ENCODE results near the gene PARD6G. TPM values are rescaled to one million over a fixed set of nuclear protein-coding genes. Genes with fewer than 3 reads are reported as not detected.

Gene PARD6G
- total RNA-seq, 1 donor from 2014 or later = not detected

DNA sequence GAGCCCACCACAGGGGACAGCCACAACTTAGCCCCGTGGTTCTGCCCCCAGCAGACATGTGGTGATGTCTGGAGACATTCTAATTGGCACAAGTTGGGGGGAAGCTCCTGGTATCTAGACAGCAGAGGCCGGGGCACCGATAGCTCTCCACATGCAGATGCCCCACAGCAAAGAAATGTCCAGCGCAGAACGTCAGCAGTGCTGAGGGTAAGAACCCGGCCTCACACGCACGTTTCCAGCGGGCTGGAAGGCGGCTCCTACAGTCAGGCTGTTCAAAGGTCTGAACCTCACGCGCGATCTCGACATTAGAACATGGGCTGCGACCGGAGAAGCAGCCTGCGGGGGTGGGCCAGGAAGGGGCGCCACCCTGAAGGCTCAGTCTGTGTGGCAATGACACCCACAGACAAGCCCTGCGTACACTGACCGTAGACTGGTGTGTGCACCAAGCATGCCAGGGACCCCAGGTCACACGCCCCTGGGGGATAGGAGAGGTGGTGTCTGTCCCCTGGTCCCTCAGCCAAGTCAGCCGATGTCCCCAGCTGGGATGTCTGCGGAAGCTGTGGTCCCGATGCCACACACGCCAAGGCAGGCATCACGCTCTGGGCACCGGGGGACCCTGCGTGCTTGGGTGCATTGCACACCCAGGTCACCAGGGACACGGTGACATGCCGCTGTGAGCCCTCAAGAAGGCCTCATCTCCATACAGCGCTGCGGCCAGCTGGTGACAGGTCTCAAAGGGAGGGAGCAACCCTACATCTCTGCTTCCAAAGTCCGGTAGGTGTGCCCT lies 66.3 kb downstream of the PARD6G start:
- Mint-ChIP-seq H3K27ac (no peak overlapping the region), H3K4me1 (no peaks in the 10 kb centered on the region), H3K27me3 (peaks cover 23% of the 10 kb centered on the region), H3K4me3 (no peak overlapping the region), H3K36me3 (ENCODE audit: low read depth) (no peaks in the 10 kb centered on the region), H3K9me3 (no peaks in the 10 kb centered on the region)
- ChIA-PET POLR2A (no interaction called here), CTCF (no interaction called here)
- TF ChIP-seq, protein P1, sequence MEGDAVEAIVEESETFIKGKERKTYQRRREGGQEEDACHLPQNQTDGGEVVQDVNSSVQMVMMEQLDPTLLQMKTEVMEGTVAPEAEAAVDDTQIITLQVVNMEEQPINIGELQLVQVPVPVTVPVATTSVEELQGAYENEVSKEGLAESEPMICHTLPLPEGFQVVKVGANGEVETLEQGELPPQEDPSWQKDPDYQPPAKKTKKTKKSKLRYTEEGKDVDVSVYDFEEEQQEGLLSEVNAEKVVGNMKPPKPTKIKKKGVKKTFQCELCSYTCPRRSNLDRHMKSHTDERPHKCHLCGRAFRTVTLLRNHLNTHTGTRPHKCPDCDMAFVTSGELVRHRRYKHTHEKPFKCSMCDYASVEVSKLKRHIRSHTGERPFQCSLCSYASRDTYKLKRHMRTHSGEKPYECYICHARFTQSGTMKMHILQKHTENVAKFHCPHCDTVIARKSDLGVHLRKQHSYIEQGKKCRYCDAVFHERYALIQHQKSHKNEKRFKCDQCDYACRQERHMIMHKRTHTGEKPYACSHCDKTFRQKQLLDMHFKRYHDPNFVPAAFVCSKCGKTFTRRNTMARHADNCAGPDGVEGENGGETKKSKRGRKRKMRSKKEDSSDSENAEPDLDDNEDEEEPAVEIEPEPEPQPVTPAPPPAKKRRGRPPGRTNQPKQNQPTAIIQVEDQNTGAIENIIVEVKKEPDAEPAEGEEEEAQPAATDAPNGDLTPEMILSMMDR (IDR thresholded peaks at IDR 0.05) = no peak
- intact Hi-C loops (cut with micrococcal nuclease) = no loop called here
- no peak for ATAC-seq (ENCODE audit: low read depth)
- no peak for DNase-seq

DNA sequence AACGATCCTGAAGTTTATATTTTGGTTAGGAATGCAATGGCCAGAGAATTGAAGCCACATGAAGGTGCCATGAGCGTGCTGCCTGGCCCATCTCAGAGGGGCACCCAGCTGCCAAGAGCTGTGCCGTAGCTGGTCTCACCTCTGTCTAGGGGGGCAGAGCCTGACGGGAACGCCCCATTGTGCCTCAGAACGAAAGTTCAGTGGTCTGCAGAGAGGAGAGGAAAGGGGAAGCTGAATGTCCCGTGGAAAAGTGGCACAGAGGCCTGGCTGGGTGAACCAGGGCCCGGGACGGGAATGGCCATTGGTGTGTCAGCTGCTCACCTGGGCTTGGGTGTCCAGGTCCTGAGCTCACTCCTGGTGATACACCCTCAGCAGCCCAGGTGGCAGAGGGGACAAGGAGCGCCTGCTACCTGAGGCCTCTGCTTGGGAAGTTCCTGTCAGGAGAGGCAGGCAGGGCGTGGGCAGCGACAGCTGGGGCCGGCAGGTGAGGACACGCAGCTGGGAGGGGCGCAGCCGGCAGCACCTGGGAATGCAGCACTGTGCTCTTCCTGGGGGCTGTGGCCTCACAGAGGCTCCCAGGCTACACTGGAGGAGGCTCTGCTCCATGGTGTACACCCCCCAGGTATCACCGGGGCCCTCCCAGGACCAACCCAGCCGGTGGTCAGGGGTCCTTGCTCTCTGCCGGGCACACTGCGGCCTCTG lies 67.3 kb downstream of the PARD6G start:
- ChIA-PET CTCF (no interaction called here), POLR2A (no interaction called here)
- H3K36me3 Mint-ChIP-seq (ENCODE audit: low read depth) = no peaks in the 10 kb centered on the region
- DNase-seq (no peak), ATAC-seq (ENCODE audit: low read depth) (peak; percentile 28)
- TF ChIP-seq, protein P1 (IDR thresholded peaks at IDR 0.05) = no peak
- H3K27me3 Mint-ChIP-seq = peaks cover 31% of the 10 kb centered on the region
- no peaks in the 10 kb centered on the region for H3K4me1 Mint-ChIP-seq
- H3K9me3 Mint-ChIP-seq = no peaks in the 10 kb centered on the region
- no peak overlapping the region for H3K27ac Mint-ChIP-seq
- H3K4me3 Mint-ChIP-seq = no peak overlapping the region
- intact Hi-C loops (cut with micrococcal nuclease) = no loop called here

DNA sequence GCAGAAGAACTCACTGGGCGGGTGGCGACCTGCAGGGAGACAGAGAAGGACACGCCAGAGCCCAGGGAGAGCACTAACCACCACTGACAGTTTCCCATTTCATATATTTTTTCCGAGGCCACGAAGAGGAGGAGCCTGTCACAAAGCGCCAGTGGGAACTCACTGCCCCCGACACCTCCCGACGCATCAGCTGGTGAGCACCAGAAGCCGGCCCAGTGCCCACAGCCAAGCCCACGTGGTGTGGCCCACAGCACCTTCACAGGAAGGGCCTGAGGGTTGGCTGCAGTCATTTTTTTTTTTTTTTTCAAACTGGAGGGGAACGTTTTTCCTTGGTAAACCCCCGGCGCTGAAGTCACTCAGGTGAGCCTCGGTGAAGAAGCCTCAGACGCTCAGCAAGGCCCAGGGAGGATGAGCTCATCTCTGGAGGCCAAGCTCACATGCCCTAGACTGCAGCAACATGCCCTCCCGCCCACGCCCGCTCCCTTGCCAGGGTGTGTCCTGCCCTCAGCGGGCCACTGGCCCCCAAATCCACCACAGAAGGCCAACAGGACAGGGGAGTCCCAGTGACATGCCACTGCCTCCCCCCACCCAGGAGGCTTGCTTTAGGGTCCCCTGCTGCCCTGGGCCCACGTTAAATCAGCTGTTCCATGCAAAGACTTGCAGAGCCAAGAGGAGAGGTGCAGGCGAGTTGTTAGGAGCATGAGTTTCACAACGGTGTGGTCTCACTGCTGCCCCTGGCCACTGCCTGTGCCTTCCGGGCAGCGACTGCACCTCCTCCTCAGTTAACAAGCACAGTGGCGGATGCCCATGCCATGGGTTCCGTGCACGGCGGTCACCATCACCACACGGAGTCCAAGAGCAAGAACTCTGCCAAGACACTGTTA lies 68.1 kb downstream of the PARD6G start:
- ChIA-PET POLR2A (no interaction called here), CTCF (no interaction called here)
- Mint-ChIP-seq H3K4me3 (no peak overlapping the region), H3K9me3 (no peaks in the 10 kb centered on the region), H3K27me3 (peaks cover 30% of the 10 kb centered on the region), H3K27ac (no peak overlapping the region), H3K36me3 (ENCODE audit: low read depth) (no peaks in the 10 kb centered on the region), H3K4me1 (no peaks in the 10 kb centered on the region)
- TF ChIP-seq, protein P1 (IDR thresholded peaks at IDR 0.05) = no peak
- no peak for DNase-seq
- no peak for ATAC-seq (ENCODE audit: low read depth)
- intact Hi-C loops (cut with micrococcal nuclease) = no loop called here

DNA sequence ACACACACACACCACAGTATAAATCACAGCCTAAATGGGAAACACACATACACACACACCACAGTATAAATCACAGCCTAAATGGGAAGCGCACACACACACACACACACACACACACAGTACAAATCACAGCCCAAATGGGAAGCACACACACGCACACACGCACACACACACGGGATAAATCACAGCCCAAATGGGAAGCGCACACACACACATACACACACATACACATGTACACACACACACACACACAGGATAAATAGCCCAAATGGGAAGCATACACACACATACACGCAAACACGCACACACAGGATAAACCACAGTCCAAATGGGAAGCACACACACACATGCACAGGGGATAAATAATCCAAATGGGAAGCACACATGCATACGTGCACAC lies 70.2 kb downstream of the PARD6G start:
- intact Hi-C loops (cut with micrococcal nuclease) = no loop called here
- Mint-ChIP-seq H3K27me3 (peaks cover 34% of the 10 kb centered on the region), H3K36me3 (ENCODE audit: low read depth) (no peaks in the 10 kb centered on the region), H3K4me3 (no peak overlapping the region), H3K9me3 (no peaks in the 10 kb centered on the region), H3K4me1 (no peaks in the 10 kb centered on the region), H3K27ac (no peak overlapping the region)
- DNase-seq (no peak), ATAC-seq (ENCODE audit: low read depth) (no peak)
- TF ChIP-seq, protein P1 (IDR thresholded peaks at IDR 0.05) = no peak
- ChIA-PET POLR2A (no interaction called here), CTCF (no interaction called here)
